DMS53 (cell line): ENCODE measurements around the gene CREG1.
"Not testable (repeated sequence)": the region's sequence is repeated elsewhere in the genome, so short reads cannot be mapped to it uniquely, and the experiment has no call there.

Experiments
- DNase-seq: peaks from one replicate; lab custom pipeline; 2025; lab: John Stamatoyannopoulos, UW

The CREG1 gene

GRCh38 chr1:167563579-167564246, 10.2 kb upstream of the CREG1 start:
- DNase-seq, result peak; percentile 86

- DNase-seq, result no peak
Measured at GRCh38 chr1:167562702-167563101, 9.1 kb upstream of the CREG1 start.

GRCh38 chr1:167561753-167562152, 8.2 kb upstream of the CREG1 start:
- DNase-seq, result no peak

- peak; percentile 91 for DNase-seq
Measured at GRCh38 chr1:167555971-167556714, 2.6 kb upstream of the CREG1 start.

- not testable (repeated sequence) for DNase-seq
Measured at GRCh38 chr1:167555072-167555471, 1.5 kb upstream of the CREG1 start.

GRCh38 chr1:167554028-167554779, 642 bp upstream of the CREG1 start:
- DNase-seq, result no peak

- no peak for DNase-seq
Measured at GRCh38 chr1:167551362-167551761, 2.2 kb downstream of the CREG1 start.

GRCh38 chr1:167548059-167548932, 5.3 kb downstream of the CREG1 start:
- no peak for DNase-seq

GRCh38 chr1:167546935-167547334, 6.6 kb downstream of the CREG1 start:
- DNase-seq, result no peak

- DNase-seq, result no peak
Measured at GRCh38 chr1:167545349-167545748, 8.2 kb downstream of the CREG1 start.

GRCh38 chr1:167544447-167545093, 9.0 kb downstream of the CREG1 start:
- no peak for DNase-seq

GRCh38 chr1:167543199-167543990, 10.2 kb downstream of the CREG1 start:
- no peak for DNase-seq

- no peak for DNase-seq
Measured at GRCh38 chr1:167542109-167543032, 11.2 kb downstream of the CREG1 start.

- no peak for DNase-seq
Measured at GRCh38 chr1:167541610-167542009, 12.0 kb downstream of the CREG1 start.

- no peak for DNase-seq
Measured at GRCh38 chr1:167541003-167541402, 12.6 kb downstream of the CREG1 start.

GRCh38 chr1:167538657-167539056, 14.9 kb downstream of the CREG1 start:
- no peak for DNase-seq

GRCh38 chr1:167533851-167534300, 19.7 kb downstream of the CREG1 start:
- DNase-seq, result peak; percentile 80

- DNase-seq, result no peak
Measured at GRCh38 chr1:167532964-167533824, 20.4 kb downstream of the CREG1 start.
